GM12873 (cell line): ENCODE measurements around the gene IL2.

Experiments used
- CTCF ChIP-seq: IDR thresholded peaks from 2 replicates; pipeline ENCODE4 v1.5.1; 2012; ENCODE audit warnings: low read depth, mild to moderate bottlenecking, moderate library complexity, low read length, control low read depth; ENCODE audit not compliant: insufficient read depth; ENCODE audit errors: missing control alignments

IL2 gene

GRCh38 chr4:122434285-122434684 is 22.2 kb downstream of the IL2 start:
- TF ChIP-seq CTCF = no peak

- no peak for TF ChIP-seq CTCF
Observed at GRCh38 chr4:122431351-122431750, 25.2 kb downstream of the IL2 start.

- TF ChIP-seq CTCF = no peak
Observed at GRCh38 chr4:122423246-122423645, 33.3 kb downstream of the IL2 start.

DNA sequence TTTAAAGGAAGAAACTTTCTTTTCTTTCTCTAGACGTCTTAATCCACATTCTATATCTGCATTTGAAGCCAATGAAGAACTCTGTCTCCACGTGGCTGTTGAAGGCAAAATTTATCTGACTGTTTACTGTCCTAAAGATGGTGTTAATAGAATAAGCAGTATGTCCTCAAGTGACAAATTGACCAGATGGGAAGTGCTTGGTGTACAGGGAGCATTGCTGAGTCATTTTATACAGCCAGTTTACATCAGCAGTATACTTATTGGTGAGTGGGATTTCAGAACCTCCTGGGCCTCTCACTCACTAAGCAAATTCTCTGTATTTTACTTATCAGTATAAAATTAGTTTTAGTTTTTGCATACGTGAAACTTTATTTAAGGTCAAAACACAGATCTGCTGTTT is 44.0 kb downstream of the IL2 start:
- TF ChIP-seq CTCF = no peak

DNA sequence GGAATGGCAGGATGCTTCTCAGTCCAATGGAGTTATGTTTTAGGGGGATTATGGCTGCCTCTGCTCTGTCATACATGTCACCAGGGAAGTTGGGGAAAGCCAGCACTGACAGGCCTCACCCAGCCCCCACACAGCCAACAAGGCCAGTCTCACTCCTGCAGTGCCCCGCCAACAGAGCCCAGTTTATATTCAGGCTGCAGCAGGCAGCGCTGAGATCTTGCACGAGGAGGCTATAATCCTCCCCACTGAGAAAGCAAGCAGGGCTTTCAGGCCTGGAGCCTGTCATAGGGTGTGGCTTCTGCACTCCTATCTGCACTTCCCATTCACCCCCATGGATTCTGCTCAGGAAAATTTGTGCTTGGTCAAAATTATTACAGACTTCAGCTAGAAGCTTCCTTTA is 52.7 kb downstream of the IL2 start:
- TF ChIP-seq CTCF = no peak
